GM12891 (cell line): Measurements from ENCODE around the gene EPB41L4A.

ENCODE experiments used
- PAX5 ChIP-seq: IDR thresholded peaks from 2 replicates; pipeline ENCODE4 v1.6.1; 2011; ENCODE audit warnings: low read length, moderate library complexity, mild to moderate bottlenecking; ENCODE audit not compliant: insufficient read depth, severe bottlenecking
- POLR2A ChIP-seq: IDR thresholded peaks from 2 replicates; pipeline ENCODE4 v1.6.1; 2011; ENCODE audit warnings: low read depth, low read length, control low read depth
- POLR2AphosphoS5 ChIP-seq: IDR thresholded peaks from 2 replicates; pipeline ENCODE4 v1.6.1; 2011; ENCODE audit warnings: low read depth, low read length, control low read depth
- SPI1 ChIP-seq: IDR thresholded peaks from 2 replicates; pipeline ENCODE4 v1.6.1; 2011; ENCODE audit warnings: low read depth, low read length, control low read depth
- TAF1 ChIP-seq: IDR thresholded peaks from 2 replicates; pipeline ENCODE4 v1.6.1; 2011; ENCODE audit warnings: low read depth, low read length, control low read depth

DNA sequence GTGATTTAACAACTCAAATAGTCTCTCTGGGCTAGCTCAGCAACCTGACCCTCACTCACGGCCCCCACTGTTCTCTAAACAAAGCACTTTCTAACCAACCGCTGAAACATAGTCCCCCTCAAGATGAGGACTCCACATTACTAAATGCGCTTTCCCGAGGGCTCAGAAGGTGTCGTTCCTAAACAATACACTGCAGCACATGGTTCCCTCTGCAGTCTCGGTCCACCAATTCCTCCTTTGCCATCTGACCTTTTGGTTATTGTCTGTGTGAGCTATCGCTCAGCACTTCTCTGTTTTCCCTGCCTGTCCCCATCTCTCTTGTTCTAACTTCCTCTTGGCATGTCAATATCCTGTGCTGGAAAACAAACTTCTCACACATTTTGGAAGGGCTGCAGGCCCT, 7.2 kb downstream of the EPB41L4A start:
- no peak for TF ChIP-seq TAF1
- TF ChIP-seq POLR2A, result no peak
- TF ChIP-seq POLR2AphosphoS5, result no peak
- TF ChIP-seq SPI1, result no peak
- TF ChIP-seq PAX5, result no peak
